Measurements from ENCODE around the gene CDK14. TPM values are rescaled to one million over a fixed set of nuclear protein-coding genes. Genes with fewer than 3 reads are reported as not detected.

CDK14 gene
- total RNA-seq, 1 donor: 39.1 TPM

DNA sequence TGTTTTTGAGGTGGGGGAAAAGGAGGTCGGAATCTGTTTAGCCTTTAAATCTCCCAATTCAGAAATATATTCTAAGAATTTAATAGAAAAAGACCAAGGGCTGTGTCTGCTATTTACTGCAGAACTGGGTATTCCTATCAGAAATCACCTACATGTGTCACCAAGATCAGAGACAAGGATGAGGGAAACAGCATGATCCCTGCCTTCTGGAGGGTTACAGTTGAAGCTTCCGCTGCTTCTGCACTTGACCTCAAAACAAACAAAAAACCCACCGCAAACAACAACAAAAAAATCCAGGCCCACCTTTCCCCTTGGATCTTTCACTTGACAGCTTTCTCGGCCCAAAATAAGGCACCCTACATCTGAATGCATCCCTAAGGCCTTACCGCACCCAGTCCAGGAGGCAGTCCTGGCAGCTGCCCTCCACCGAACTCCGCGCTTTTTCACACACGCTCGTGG is 750 bp upstream of the CDK14 start:
- peak overlapping the region; percentile 67 for H3K27ac ChIP-seq (ENCODE audit: low read depth, low read length)
- peaks cover 36% of the 10 kb centered on the region for H3K79me2 ChIP-seq (ENCODE audit: insufficient read depth, low read length)
- peak overlapping the region; percentile 94 for H3K4me3 ChIP-seq (ENCODE audit: insufficient read depth, low read length)
- no peaks in the 10 kb centered on the region for H3K36me3 ChIP-seq (ENCODE audit: insufficient read depth, low read length)
- peaks cover 6% of the 10 kb centered on the region for H4K20me1 ChIP-seq (ENCODE audit: insufficient read depth, low read length)
- DNase-seq (ENCODE audit: insufficient read length, low spot score, missing footprints): peak; percentile 78
- peaks cover 25% of the 10 kb centered on the region for H3K4me1 ChIP-seq (ENCODE audit: insufficient read depth, low read length)
- no peaks in the 10 kb centered on the region for H3K27me3 ChIP-seq (ENCODE audit: insufficient read depth, low read length)
- H2AFZ ChIP-seq (ENCODE audit: low read length): peak overlapping the region; percentile 80
- H3K9me3 ChIP-seq (ENCODE audit: low read depth, low read length): no peaks in the 10 kb centered on the region
- TF ChIP-seq, protein P1, sequence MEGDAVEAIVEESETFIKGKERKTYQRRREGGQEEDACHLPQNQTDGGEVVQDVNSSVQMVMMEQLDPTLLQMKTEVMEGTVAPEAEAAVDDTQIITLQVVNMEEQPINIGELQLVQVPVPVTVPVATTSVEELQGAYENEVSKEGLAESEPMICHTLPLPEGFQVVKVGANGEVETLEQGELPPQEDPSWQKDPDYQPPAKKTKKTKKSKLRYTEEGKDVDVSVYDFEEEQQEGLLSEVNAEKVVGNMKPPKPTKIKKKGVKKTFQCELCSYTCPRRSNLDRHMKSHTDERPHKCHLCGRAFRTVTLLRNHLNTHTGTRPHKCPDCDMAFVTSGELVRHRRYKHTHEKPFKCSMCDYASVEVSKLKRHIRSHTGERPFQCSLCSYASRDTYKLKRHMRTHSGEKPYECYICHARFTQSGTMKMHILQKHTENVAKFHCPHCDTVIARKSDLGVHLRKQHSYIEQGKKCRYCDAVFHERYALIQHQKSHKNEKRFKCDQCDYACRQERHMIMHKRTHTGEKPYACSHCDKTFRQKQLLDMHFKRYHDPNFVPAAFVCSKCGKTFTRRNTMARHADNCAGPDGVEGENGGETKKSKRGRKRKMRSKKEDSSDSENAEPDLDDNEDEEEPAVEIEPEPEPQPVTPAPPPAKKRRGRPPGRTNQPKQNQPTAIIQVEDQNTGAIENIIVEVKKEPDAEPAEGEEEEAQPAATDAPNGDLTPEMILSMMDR (IDR thresholded peaks at IDR 0.05; ENCODE audit: extremely low read depth, low read depth, low read length): no peak
- peak overlapping the region; percentile 89 for H3K4me2 ChIP-seq (ENCODE audit: insufficient read depth, low read length)

DNA sequence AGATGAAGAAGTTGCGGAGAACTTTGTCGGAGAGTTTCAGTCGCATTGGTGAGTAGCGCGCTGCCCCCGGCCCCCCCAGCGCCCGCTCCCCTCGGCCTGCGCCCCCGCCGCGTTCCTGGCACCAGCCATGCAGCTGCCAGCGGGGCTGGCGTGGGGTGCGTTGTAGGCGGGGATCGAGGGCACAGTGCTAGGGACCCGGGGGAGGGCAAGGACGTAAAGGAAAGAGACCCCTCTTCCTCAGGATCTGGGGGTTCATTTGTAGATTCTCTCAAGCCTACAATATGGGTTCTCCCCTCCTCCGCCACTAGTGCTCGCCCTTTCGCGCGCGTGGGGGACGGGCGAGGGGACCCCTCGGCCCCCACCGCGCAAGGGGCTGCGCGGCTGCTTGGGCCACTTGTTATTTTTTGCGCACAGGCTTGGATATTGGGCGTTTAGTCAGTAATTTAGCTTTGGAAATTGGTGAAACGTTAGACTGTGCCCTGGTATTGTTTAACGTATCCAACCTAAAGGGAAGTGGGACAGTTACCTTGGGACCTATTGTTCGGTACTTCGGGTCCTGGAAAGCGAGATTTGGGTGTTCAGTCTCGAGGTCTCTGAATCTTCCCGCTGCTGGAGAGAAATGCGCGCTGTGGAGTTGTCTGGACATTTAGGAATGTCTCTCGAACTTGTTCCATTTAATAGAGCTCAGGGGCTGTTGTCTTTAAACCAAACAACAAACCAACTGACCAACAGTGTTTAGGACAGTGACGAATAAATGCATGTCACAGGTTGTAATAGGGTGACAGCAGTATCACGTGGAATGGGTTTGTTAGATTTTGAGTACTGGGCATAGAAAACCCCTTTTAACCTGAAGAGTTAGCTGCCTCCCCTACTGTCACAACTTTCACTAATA is 796 bp downstream of the CDK14 start:
- Histone ChIP-seq H3K9me3 (ENCODE audit: low read depth, low read length) (no peaks in the 10 kb centered on the region), H3K27me3 (ENCODE audit: insufficient read depth, low read length) (no peaks in the 10 kb centered on the region), H4K20me1 (ENCODE audit: insufficient read depth, low read length) (peaks cover 13% of the 10 kb centered on the region), H3K4me2 (ENCODE audit: insufficient read depth, low read length) (peak overlapping the region; percentile 95), H3K36me3 (ENCODE audit: insufficient read depth, low read length) (no peaks in the 10 kb centered on the region), H3K4me1 (ENCODE audit: insufficient read depth, low read length) (peaks cover 25% of the 10 kb centered on the region), H3K4me3 (ENCODE audit: insufficient read depth, low read length) (peak overlapping the region; percentile 94), H2AFZ (ENCODE audit: low read length) (peak overlapping the region; percentile 88), H3K79me2 (ENCODE audit: insufficient read depth, low read length) (peaks cover 51% of the 10 kb centered on the region), H3K27ac (ENCODE audit: low read depth, low read length) (peak overlapping the region; percentile 78)
- peak; percentile 90 for DNase-seq (ENCODE audit: insufficient read length, low spot score, missing footprints)
- TF ChIP-seq, protein P1 (IDR thresholded peaks at IDR 0.05; ENCODE audit: extremely low read depth, low read depth, low read length): no peak

DNA sequence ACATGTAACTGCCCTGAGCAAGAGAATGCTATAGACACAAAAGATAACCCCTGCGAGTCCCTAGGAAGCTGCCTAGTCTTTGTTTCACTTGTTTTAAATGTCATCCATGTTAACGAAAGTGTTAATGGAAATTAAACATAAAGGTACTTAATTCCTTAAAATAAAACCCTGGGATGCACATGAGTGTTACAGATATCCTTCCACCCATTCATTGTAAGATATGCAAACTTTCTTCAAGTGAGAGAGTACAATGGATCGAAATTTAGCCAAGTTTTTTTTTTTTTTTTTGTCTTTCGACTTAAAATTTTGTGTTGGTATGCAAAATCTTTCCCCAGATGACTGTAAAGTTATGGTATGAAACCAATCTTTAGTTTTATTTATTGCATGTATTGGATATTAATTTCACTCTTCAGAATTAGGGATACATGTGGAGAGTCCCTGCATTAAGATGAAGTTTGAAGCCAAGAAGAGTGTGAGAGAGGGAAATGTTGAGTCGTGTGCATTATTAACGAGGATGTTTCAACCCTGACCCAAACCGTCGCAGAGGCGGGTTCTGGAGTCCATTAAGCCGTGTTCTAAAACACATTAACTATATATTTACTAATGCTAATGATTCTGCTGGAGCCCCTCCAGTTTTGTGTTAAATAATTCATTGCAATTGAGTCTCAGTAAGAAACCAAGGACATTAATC is 1.6 kb downstream of the CDK14 start:
- Histone ChIP-seq H3K4me3 (ENCODE audit: insufficient read depth, low read length) (peak overlapping the region; percentile 94), H3K27me3 (ENCODE audit: insufficient read depth, low read length) (no peaks in the 10 kb centered on the region), H3K4me1 (ENCODE audit: insufficient read depth, low read length) (peaks cover 25% of the 10 kb centered on the region), H3K36me3 (ENCODE audit: insufficient read depth, low read length) (no peaks in the 10 kb centered on the region), H3K27ac (ENCODE audit: low read depth, low read length) (peak overlapping the region; percentile 78), H2AFZ (ENCODE audit: low read length) (peak overlapping the region; percentile 88), H3K4me2 (ENCODE audit: insufficient read depth, low read length) (peak overlapping the region; percentile 95), H3K79me2 (ENCODE audit: insufficient read depth, low read length) (peaks cover 59% of the 10 kb centered on the region), H4K20me1 (ENCODE audit: insufficient read depth, low read length) (peaks cover 13% of the 10 kb centered on the region), H3K9me3 (ENCODE audit: low read depth, low read length) (no peaks in the 10 kb centered on the region)
- peak; percentile 86 for DNase-seq (ENCODE audit: insufficient read length, low spot score, missing footprints)
- TF ChIP-seq, protein P1 (IDR thresholded peaks at IDR 0.05; ENCODE audit: extremely low read depth, low read depth, low read length): no peak

DNA sequence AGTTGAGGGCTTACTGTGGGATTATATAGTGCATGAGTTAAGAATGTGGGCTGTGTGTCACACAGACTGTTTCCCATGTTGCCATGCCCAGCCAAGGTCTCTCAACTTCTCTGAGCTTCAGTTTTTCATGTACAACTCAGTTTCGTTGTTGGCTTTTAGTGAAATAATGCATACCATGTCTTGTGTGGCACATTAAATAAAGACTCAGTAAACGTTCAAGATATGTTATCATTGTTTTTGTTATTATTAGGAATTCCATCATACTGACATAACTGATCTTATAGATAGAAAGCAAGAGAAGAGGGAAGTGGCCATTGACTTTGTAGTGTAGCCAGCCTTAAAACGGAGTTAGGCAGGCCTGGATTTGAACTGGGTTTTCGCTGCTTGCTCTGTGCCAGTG is 2.9 kb downstream of the CDK14 start:
- peak; percentile 61 for DNase-seq (ENCODE audit: insufficient read length, low spot score, missing footprints)
- Histone ChIP-seq H3K79me2 (ENCODE audit: insufficient read depth, low read length) (peaks cover 72% of the 10 kb centered on the region), H4K20me1 (ENCODE audit: insufficient read depth, low read length) (peaks cover 13% of the 10 kb centered on the region), H2AFZ (ENCODE audit: low read length) (no peak overlapping the region), H3K4me2 (ENCODE audit: insufficient read depth, low read length) (peak overlapping the region; percentile 23), H3K4me3 (ENCODE audit: insufficient read depth, low read length) (peak overlapping the region; percentile 5), H3K36me3 (ENCODE audit: insufficient read depth, low read length) (no peaks in the 10 kb centered on the region), H3K9me3 (ENCODE audit: low read depth, low read length) (no peaks in the 10 kb centered on the region), H3K27ac (ENCODE audit: low read depth, low read length) (peak overlapping the region; percentile 44), H3K4me1 (ENCODE audit: insufficient read depth, low read length) (peaks cover 25% of the 10 kb centered on the region), H3K27me3 (ENCODE audit: insufficient read depth, low read length) (no peaks in the 10 kb centered on the region)
- TF ChIP-seq, protein P1 (IDR thresholded peaks at IDR 0.05; ENCODE audit: extremely low read depth, low read depth, low read length): no peak
